ENCODE results near the gene PPFIBP2. TPM values are rescaled to one million over a fixed set of nuclear protein-coding genes. Genes with fewer than 3 reads are reported as not detected.

PPFIBP2 gene
- total and polyA plus RNA-seq, 12 donors = 11.4 to 36.5 (median 21.1) TPM

GRCh38 chr11:7668464-7668863, 154.7 kb downstream of the PPFIBP2 start:
- no peak for DNase-seq
- H3K27ac ChIP-seq = no peak overlapping the region
- peaks cover 1 to 9% of the 10 kb centered on the region in 2 donors for H3K4me1 ChIP-seq (replicated peaks in 1 of 2)
- no peak overlapping the region for H3K4me3 ChIP-seq
- no peaks in the 10 kb centered on the region for H3K27me3 ChIP-seq
- 78 to 87% (median 83%) methylated on average over 7 of the region's 7 CpGs for WGBS, 4 donors
- no peaks in the 10 kb centered on the region for H3K9me3 ChIP-seq (replicated peaks in 1 of 3)
- intact Hi-C loops (cut with DNase I) = loop anchor here in 1 of 2 donors (5.0 to 10.0 kb wide), 2 partner anchors 96 to 154 kb away; partner anchors contain the start of gene PPFIBP2
- TF ChIP-seq POLR2A (IDR thresholded peaks at IDR 0.05) = no peak
- TF ChIP-seq CTCF (IDR thresholded peaks at IDR 0.05) = no peak
- H3K36me3 ChIP-seq (replicated peaks in 1 of 2) = no peaks in the 10 kb centered on the region

GRCh38 chr11:7668911-7669310, 155.1 kb downstream of the PPFIBP2 start:
- no peaks in the 10 kb centered on the region for H3K27me3 ChIP-seq
- peaks cover 6 to 12% of the 10 kb centered on the region in 2 donors for H3K4me1 ChIP-seq (replicated peaks in 1 of 2)
- H3K27ac ChIP-seq = no peak overlapping the region
- 71 to 82% (median 80%) methylated on average over 5 of the region's 5 CpGs for WGBS, 4 donors
- intact Hi-C loops (cut with DNase I) = loop anchor here in 1 of 2 donors (5.0 to 10.0 kb wide), 2 partner anchors 97 to 154 kb away; partner anchors contain the start of gene PPFIBP2
- no peak for DNase-seq
- H3K9me3 ChIP-seq (replicated peaks in 1 of 3) = no peaks in the 10 kb centered on the region
- no peak for TF ChIP-seq POLR2A (IDR thresholded peaks at IDR 0.05)
- TF ChIP-seq CTCF (IDR thresholded peaks at IDR 0.05) = no peak
- no peaks in the 10 kb centered on the region for H3K36me3 ChIP-seq (replicated peaks in 1 of 2)
- H3K4me3 ChIP-seq = no peak overlapping the region

GRCh38 chr11:7670641-7671040, 156.8 kb downstream of the PPFIBP2 start:
- H3K4me3 ChIP-seq = no peak overlapping the region
- DNase-seq = no peak
- H3K27me3 ChIP-seq = no peaks in the 10 kb centered on the region
- H3K9me3 ChIP-seq (replicated peaks in 1 of 3) = no peaks in the 10 kb centered on the region
- no peaks in the 10 kb centered on the region for H3K36me3 ChIP-seq (replicated peaks in 1 of 2)
- TF ChIP-seq CTCF (IDR thresholded peaks at IDR 0.05) (no peak), POLR2A (IDR thresholded peaks at IDR 0.05) (no peak)
- WGBS, 4 donors = 65 to 78% (median 68%) methylated on average over 4 of the region's 4 CpGs
- H3K27ac ChIP-seq = no peak overlapping the region
- intact Hi-C loops (cut with DNase I) = loop anchor here in 1 of 2 donors (5.0 kb wide), 1 partner anchor 98 kb away; no protein-coding TSS in a partner anchor
- peaks cover 6 to 15% of the 10 kb centered on the region in 2 donors for H3K4me1 ChIP-seq (replicated peaks in 1 of 2)

- Histone ChIP-seq H3K4me3 (no peak overlapping the region), H3K27me3 (no peaks in the 10 kb centered on the region), H3K27ac (no peak overlapping the region), H3K4me1 (replicated peaks in 1 of 2) (peaks cover 6 to 15% of the 10 kb centered on the region in 2 donors), H3K9me3 (replicated peaks in 1 of 3) (no peaks in the 10 kb centered on the region), H3K36me3 (replicated peaks in 1 of 2) (no peaks in the 10 kb centered on the region)
- 50 to 69% (median 57%) methylated on average over 10 of the region's 10 CpGs for WGBS, 4 donors
- intact Hi-C loops (cut with DNase I) = loop anchor here in 1 of 2 donors (5.0 kb wide), 1 partner anchor 99 kb away; no protein-coding TSS in a partner anchor
- peak in 1 of 7 donors; percentile 21 for DNase-seq
- no peak for TF ChIP-seq CTCF (IDR thresholded peaks at IDR 0.05)
- no peak for TF ChIP-seq POLR2A (IDR thresholded peaks at IDR 0.05)
Observed at GRCh38 chr11:7671347-7672215, 157.8 kb downstream of the PPFIBP2 start.

Data from adrenal gland (tissue), 12 donors.